PFSK-1 (cell line): ENCODE results near the gene RPH3AL.

Experiments used
- FOXP2 ChIP-seq: optimal IDR thresholded peaks from 2 replicates; pipeline ENCODE3; 2011; ENCODE audit warnings: borderline replicate concordance, control low read depth, inconsistent platforms; ENCODE audit not compliant: insufficient read depth; ENCODE audit errors: extremely low read length, extremely low read depth
- POLR2AphosphoS5 ChIP-seq: IDR thresholded peaks from 2 replicates; pipeline ENCODE4 v1.6.1; 2012; ENCODE audit warnings: low read depth, mild to moderate bottlenecking, control low read depth, low read length, moderate library complexity
- REST ChIP-seq, 2 experiments: IDR thresholded peaks; 2 replicates each; pipeline versions ENCODE4 v1.6.1 to v1.8.0; 2011 to 2012; ENCODE audit warnings: low read depth in 2 of 2, low read length in 2 of 2, control low read depth in 1 of 2, inconsistent platforms in 1 of 2, mild to moderate bottlenecking in 1 of 2, moderate library complexity in 1 of 2; ENCODE audit not compliant: insufficient read depth in 1 of 2
- SIN3A ChIP-seq: IDR thresholded peaks from 2 replicates; pipeline ENCODE4 v1.6.1; 2012; ENCODE audit warnings: mild to moderate bottlenecking, low read length, moderate library complexity, borderline replicate concordance; ENCODE audit not compliant: insufficient read depth
- TAF1 ChIP-seq: IDR thresholded peaks from 2 replicates; pipeline ENCODE4 v1.6.1; 2012; ENCODE audit warnings: low read length, control low read depth, borderline replicate concordance; ENCODE audit not compliant: insufficient read depth

GRCh38 chr17:339193-340061 is 13.2 kb downstream of the RPH3AL start:
- TF ChIP-seq SIN3A (no peak), POLR2AphosphoS5 (no peak), TAF1 (no peak), REST (IDR thresholded peaks at IDR 0.05; ENCODE audit: insufficient read depth in 1 of 2, low read depth in 2 of 2, low read length in 2 of 2) (no peak), FOXP2 (no peak)
